ENCODE results near the gene ANAPC7. TPM values are rescaled to one million over a fixed set of nuclear protein-coding genes. Genes with fewer than 3 reads are reported as not detected.
A peak's percentile ranks its signal among the peaks of the same experiment; 100 is the strongest.

The ANAPC7 gene
- total and polyA plus RNA-seq, 12 donors, result 27.4 to 114 (median 43.9) TPM

GRCh38 chr12:110351119-110351518 lies 52.4 kb downstream of the ANAPC7 start:
- DNase-seq, result peak in 2 of 7 donors; percentile 9 to 45
- no peaks in the 10 kb centered on the region for H3K9me3 ChIP-seq (replicated peaks in 1 of 3)
- H3K36me3 ChIP-seq (replicated peaks in 1 of 2), result peaks cover 0 to 50% of the 10 kb centered on the region in 2 donors
- intact Hi-C loops (cut with DNase I), result no loop called here
- H3K4me1 ChIP-seq (replicated peaks in 1 of 2), result peaks cover 0 to 8% of the 10 kb centered on the region in 2 donors
- TF ChIP-seq CTCF (IDR thresholded peaks at IDR 0.05) (no peak), POLR2A (IDR thresholded peaks at IDR 0.05) (no peak)
- WGBS, 4 donors, result 87 to 92% (median 91%) methylated on average over 6 to 8 of the region's 8 CpGs
- no peak overlapping the region for H3K27ac ChIP-seq
- H3K4me3 ChIP-seq, result no peak overlapping the region
- no peaks in the 10 kb centered on the region for H3K27me3 ChIP-seq

GRCh38 chr12:110349514-110350151 lies 53.9 kb downstream of the ANAPC7 start:
- peaks cover 0 to 65% of the 10 kb centered on the region in 2 donors for H3K36me3 ChIP-seq (replicated peaks in 1 of 2)
- H3K9me3 ChIP-seq (replicated peaks in 1 of 3), result no peaks in the 10 kb centered on the region
- H3K27ac ChIP-seq, result peak overlapping the region in 2 of 5 donors; percentile 40 to 53
- no peak overlapping the region for H3K4me3 ChIP-seq
- 34 to 43% (median 35%) methylated on average over 10 to 12 of the region's 12 CpGs for WGBS, 4 donors
- H3K27me3 ChIP-seq, result no peaks in the 10 kb centered on the region
- TF ChIP-seq POLR2A (IDR thresholded peaks at IDR 0.05) (no peak), CTCF (IDR thresholded peaks at IDR 0.05) (peak in 1 of 6 experiments; percentile 2)
- intact Hi-C loops (cut with DNase I), result no loop called here
- H3K4me1 ChIP-seq (replicated peaks in 1 of 2), result peaks cover 0 to 8% of the 10 kb centered on the region in 2 donors
- peak; percentile 46 to 74 (median 61) for DNase-seq

GRCh38 chr12:110349096-110349495 lies 54.4 kb downstream of the ANAPC7 start:
- TF ChIP-seq POLR2A (IDR thresholded peaks at IDR 0.05) (no peak), CTCF (IDR thresholded peaks at IDR 0.05) (no peak)
- H3K27me3 ChIP-seq, result no peaks in the 10 kb centered on the region
- WGBS, 4 donors, result 80 to 85% (median 84%) methylated on average over 4 of the region's 4 CpGs; no CpG with 5 or more reads in 1 of the 4 donors
- intact Hi-C loops (cut with DNase I), result no loop called here
- peak in 2 of 7 donors; percentile 13 to 48 for DNase-seq
- H3K4me3 ChIP-seq, result no peak overlapping the region
- H3K27ac ChIP-seq, result peak overlapping the region in 2 of 5 donors; percentile 40 to 53
- peaks cover 0 to 71% of the 10 kb centered on the region in 2 donors for H3K36me3 ChIP-seq (replicated peaks in 1 of 2)
- peaks cover 0 to 8% of the 10 kb centered on the region in 2 donors for H3K4me1 ChIP-seq (replicated peaks in 1 of 2)
- no peaks in the 10 kb centered on the region for H3K9me3 ChIP-seq (replicated peaks in 1 of 3)

- H3K4me1 ChIP-seq (replicated peaks in 1 of 2), result peaks cover 0 to 8% of the 10 kb centered on the region in 2 donors
- H3K27ac ChIP-seq, result peak overlapping the region in 1 of 5 donors; percentile 40
- WGBS, 4 donors, result 90 to 95% (median 94%) methylated on average over 6 to 7 of the region's 7 CpGs
- H3K27me3 ChIP-seq, result no peaks in the 10 kb centered on the region
- peaks cover 0 to 76% of the 10 kb centered on the region in 2 donors for H3K36me3 ChIP-seq (replicated peaks in 1 of 2)
- peak in 2 of 7 donors; percentile 13 to 39 for DNase-seq
- H3K4me3 ChIP-seq, result no peak overlapping the region
- intact Hi-C loops (cut with DNase I), result no loop called here
- no peaks in the 10 kb centered on the region for H3K9me3 ChIP-seq (replicated peaks in 1 of 3)
- TF ChIP-seq CTCF (IDR thresholded peaks at IDR 0.05) (no peak), POLR2A (IDR thresholded peaks at IDR 0.05) (no peak)
Measured at GRCh38 chr12:110348431-110349059, 55.0 kb downstream of the ANAPC7 start.
